Ishikawa (cell line): ENCODE measurements around the gene ZNF26.

Experiments
- EGR1 ChIP-seq: IDR thresholded peaks from 2 replicates; pipeline ENCODE4 v1.6.1; 2012
- EP300 ChIP-seq: IDR thresholded peaks from 2 replicates; pipeline ENCODE4 v1.6.1; 2012; ENCODE audit warnings: borderline replicate concordance
- MAX ChIP-seq: IDR thresholded peaks from 2 replicates; pipeline ENCODE4 v1.6.1; 2012
- REST ChIP-seq: IDR thresholded peaks from 2 replicates; pipeline ENCODE4 v1.6.1; 2012; ENCODE audit warnings: low read depth, mild to moderate bottlenecking
- TCF12 ChIP-seq: IDR thresholded peaks from 2 replicates; pipeline ENCODE4 v1.6.1; 2012; ENCODE audit warnings: low read depth
- YY1 ChIP-seq: IDR thresholded peaks from 2 replicates; pipeline ENCODE4 v1.6.1; 2012; ENCODE audit warnings: low read depth

GRCh38 chr12:132945806-132946205 lies 40.4 kb upstream of the ZNF26 start:
- TF ChIP-seq TCF12 (no peak), MAX (no peak), REST (no peak), EP300 (no peak), YY1 (no peak), EGR1 (no peak)
